Suppressor macrophage (primary cell): Measurements from ENCODE around the gene PRAC2.

Source experiments
- DNase-seq, 4 experiments: peaks; one replicate each; pipeline ENCODE4 v3.0.0-alpha.2; 2020 to 2022

The PRAC2 gene

GRCh38 chr17:48755356-48755755 is 32.4 kb downstream of the PRAC2 start:
- DNase-seq = peak; percentile 66 to 89 (median 76)

GRCh38 chr17:48756830-48757251 is 33.9 kb downstream of the PRAC2 start:
- peak; percentile 57 to 81 (median 70) for DNase-seq

GRCh38 chr17:48757524-48757961 is 34.6 kb downstream of the PRAC2 start:
- DNase-seq = no peak

GRCh38 chr17:48759288-48759687 is 36.3 kb downstream of the PRAC2 start:
- no peak for DNase-seq

GRCh38 chr17:48760411-48760810 is 37.4 kb downstream of the PRAC2 start:
- no peak for DNase-seq

GRCh38 chr17:48761114-48761513 is 38.1 kb downstream of the PRAC2 start:
- no peak for DNase-seq

GRCh38 chr17:48767263-48767774 is 44.3 kb downstream of the PRAC2 start:
- DNase-seq = no peak

- peak; percentile 53 to 79 (median 64) for DNase-seq
These were observed 46.2 kb downstream of the PRAC2 start for GRCh38 chr17:48769009-48769675.

- peak in 3 of 4 experiments; percentile 27 to 31 (median 28) for DNase-seq
These were observed 48.0 kb downstream of the PRAC2 start for GRCh38 chr17:48770954-48771353.

- no peak for DNase-seq
These were observed 50.3 kb downstream of the PRAC2 start for GRCh38 chr17:48773245-48773644.
